GM12891 (cell line): ENCODE results near the gene CDC42BPG.

Source experiments
- POLR2A ChIP-seq: IDR thresholded peaks from 2 replicates; pipeline ENCODE4 v1.6.1; 2011; ENCODE audit warnings: low read depth, low read length, control low read depth
- POLR2AphosphoS5 ChIP-seq: IDR thresholded peaks from 2 replicates; pipeline ENCODE4 v1.6.1; 2011; ENCODE audit warnings: low read depth, low read length, control low read depth

GRCh38 chr11:64851831-64852351 lies 7.4 kb upstream of the CDC42BPG start:
- peak; percentile 64 for TF ChIP-seq POLR2A
- TF ChIP-seq POLR2AphosphoS5, result peak; percentile 71
